Thyroid gland (tissue), 4 donors: ENCODE results near the gene TMEM143. TPM values are rescaled to one million over a fixed set of nuclear protein-coding genes. Genes with fewer than 3 reads are reported as not detected.

Experiments
- DNase-seq, 2 donors: peaks; one replicate each; pipeline ENCODE4 v3.0.0-alpha.2; 2019
- H3K27ac ChIP-seq, 3 donors: fragments of 200-600 bp; sonication (generic); 1 replicate in 2 of 3; 2 replicates in 1 of 3; pipeline ENCODE4 v1.5.1; 2016 to 2019; ENCODE audit warnings: mild to moderate bottlenecking in 1 of 3, moderate library complexity in 1 of 3
- H3K27me3 ChIP-seq: fragments of 200-600 bp; sonication (generic); one replicate; pipeline ENCODE4 v1.5.1; 2019
- H3K36me3 ChIP-seq, 2 donors: fragments of 200-600 bp; sonication (generic); one replicate each; pipeline ENCODE4 v1.5.1; 2016 to 2019
- H3K4me1 ChIP-seq, 2 donors: fragments of 200-600 bp; sonication (generic); one replicate each; pipeline ENCODE4 v1.5.1; 2017 to 2019
- H3K4me3 ChIP-seq, 3 donors: fragments of 200-600 bp; sonication (generic); replicated peaks in 1 of 3; 1 replicate in 2 of 3; 2 replicates in 1 of 3; pipeline ENCODE4 v1.5.1; 2016; ENCODE audit warnings: mild to moderate bottlenecking in 1 of 3
- H3K9me3 ChIP-seq: fragments of 200-600 bp; sonication (generic); one replicate; pipeline ENCODE4 v1.5.1; 2017
- CTCF ChIP-seq, 6 experiments: fragments of 200-600 bp in 3 of 6; fragments of 450-650 bp in 3 of 6; sonication (generic) in 3 of 6; IDR thresholded peaks; one replicate each; pipeline ENCODE4 v1.5.1; 2016 to 2019; ENCODE audit warnings: antibody characterized with exemption in 6 of 6, mild to moderate bottlenecking in 2 of 6, inconsistent platforms in 1 of 6, moderate library complexity in 1 of 6
- POLR2A ChIP-seq, 2 donors: fragments of 450-650 bp; IDR thresholded peaks; one replicate each; pipeline ENCODE4 v1.6.1; 2017; ENCODE audit warnings: antibody characterized with exemption in 2 of 2, mild to moderate bottlenecking in 2 of 2, moderate library complexity in 1 of 2
- WGBS, 2 donors: methylation state at CpG; one replicate each; pipeline ENCODE4 v1.1.5; 2017; 5-methylcytosine and 5-hydroxymethylcytosine counted together
- intact Hi-C: fragments of 100-400 bp; cut with DNase I; formaldehyde crosslinking; loops from one replicate; pipeline ENCODE4 v1.15.1; 2023
- total RNA-seq, 4 donors: library from RNA; depleted of rRNA; stranded (reverse); fragments of >200 nt; gene quantifications; one replicate each; pipeline ENCODE4 v1.2.3, GENCODE V29; 2016

TMEM143 gene
- total RNA-seq, 4 donors from 2014 or later: 6.3 to 12.6 (median 9.2) TPM

DNA sequence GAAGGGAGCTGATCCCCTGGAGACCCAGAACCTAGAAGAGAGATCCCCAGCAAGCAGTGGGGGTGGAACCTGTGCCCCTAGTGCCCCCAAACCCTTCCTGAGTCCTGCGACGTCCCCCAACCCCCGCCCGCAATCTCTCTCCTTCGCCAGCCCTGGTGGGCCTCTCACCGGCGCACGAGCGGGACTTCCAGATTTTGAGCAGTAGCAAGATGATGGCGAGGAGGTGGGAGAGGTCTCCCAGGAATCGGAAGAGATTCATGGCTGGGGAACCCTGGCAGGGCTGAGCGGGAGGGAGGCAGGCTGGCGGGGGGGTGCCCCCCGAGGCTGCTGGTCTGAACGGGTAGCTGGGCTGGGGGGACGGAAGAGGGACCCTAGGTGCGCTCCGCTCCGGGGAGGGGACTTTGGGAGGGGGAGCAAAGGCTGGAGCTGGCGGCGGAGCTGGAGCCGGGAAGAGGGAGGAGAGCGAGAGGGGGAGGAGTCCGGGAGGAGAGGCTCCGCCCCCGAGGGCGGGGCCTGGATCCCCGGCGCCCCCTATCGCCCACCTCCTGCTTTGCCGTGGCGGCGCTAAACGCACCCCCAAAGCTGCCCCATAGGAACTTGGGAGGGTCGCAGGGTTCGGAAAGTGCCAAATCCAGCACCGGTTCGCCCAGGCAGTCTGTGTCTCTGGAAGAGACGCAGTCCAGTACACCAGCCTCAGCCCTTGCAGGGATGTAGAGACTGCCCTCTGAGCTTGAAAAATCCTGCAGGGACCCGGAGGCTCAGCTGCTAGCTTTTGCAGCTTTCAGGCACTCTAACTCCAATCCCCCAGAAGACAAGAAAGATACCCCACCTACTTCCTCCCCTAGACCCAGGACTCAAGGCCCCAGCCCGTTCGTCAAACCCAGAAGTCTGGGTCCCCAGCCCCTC lies 27.6 kb upstream of the TMEM143 start, which contains the start of gene KDELR1:
TSS of gene KDELR1 (minus strand) at position 452 of the 906 bp plus-strand sequence. CDS start at position 259, 193 bp downstream.
- TF ChIP-seq POLR2A (IDR thresholded peaks at IDR 0.05): peak in 1 of 2 donors; percentile 70
- TF ChIP-seq CTCF (IDR thresholded peaks at IDR 0.05): peak; percentile 67 to 91 (median 81)
- H3K27ac ChIP-seq: peak within 1 kb of the TSS; percentile 86 to 94 (median 91)
- peaks cover 24% of the 10 kb centered on the region for H3K27me3 ChIP-seq
- WGBS, 2 donors: 4 to 6% methylated on average over 24 to 34 of the region's 42 CpGs
- H3K36me3 ChIP-seq: peaks cover 22 to 27% of the 10 kb centered on the region in 2 donors
- peak within 1 kb of the TSS; percentile 84 to 96 (median 94) for H3K4me3 ChIP-seq
- H3K9me3 ChIP-seq: no peaks in the 10 kb centered on the region
- H3K4me1 ChIP-seq: peaks cover 9 to 22% of the 10 kb centered on the region in 2 donors
- intact Hi-C loops: loop anchor here (10.0 kb wide), 1 partner anchor 53 kb away; the partner anchor contains the start of gene GRWD1
- peak; percentile 65 to 69 for DNase-seq

DNA sequence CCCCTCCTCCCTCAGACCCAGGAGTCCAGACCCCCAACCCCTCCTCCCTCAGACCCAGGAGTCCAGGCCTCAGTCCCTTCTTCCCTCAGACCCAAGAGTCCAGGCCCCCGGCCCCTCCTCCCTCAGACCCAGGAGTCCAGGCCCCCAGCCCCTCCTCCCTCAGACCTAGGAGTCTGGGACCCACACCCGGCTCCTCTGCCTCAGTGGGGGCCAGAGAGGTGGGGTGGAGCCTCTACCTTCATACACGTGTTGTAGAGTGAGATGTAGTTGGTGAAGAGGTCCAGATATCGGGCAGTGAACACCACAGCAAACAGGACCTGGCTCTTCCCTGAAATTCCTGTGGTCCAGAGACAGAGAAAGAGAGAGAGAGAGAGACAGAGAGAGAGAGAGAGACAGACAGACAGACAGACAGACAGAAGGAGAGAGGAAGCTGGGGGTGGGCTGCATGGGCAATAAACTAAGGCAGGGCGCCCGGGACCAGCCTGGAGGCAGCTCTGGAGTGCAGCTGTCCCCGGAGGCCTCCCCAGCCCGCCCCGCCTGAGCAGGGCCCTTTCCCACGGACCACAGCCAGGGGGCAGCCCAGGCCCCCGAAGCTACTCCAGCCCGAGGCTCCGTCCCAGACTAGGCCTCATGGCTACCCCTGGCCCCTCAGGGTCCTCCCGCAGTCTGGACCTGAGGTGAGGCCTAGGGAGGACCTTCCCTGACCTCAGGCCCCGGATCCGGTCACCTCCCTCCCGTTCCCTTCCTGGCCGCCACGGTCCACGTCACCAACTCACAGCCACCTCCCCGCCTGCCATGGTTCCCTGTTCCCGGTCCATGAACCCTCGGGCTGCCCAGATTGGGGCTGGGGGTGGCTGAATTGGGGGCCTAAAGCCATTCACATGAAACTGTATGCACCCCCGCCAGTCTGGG lies 26.7 kb upstream of the TMEM143 start:
- Histone ChIP-seq H3K4me3 (peak overlapping the region; percentile 84 to 96 (median 94)), H3K36me3 (peaks cover 31 to 35% of the 10 kb centered on the region in 2 donors), H3K9me3 (no peaks in the 10 kb centered on the region), H3K4me1 (peaks cover 9 to 22% of the 10 kb centered on the region in 2 donors), H3K27ac (peak overlapping the region; percentile 86 to 94 (median 91)), H3K27me3 (peaks cover 18% of the 10 kb centered on the region)
- peak; percentile 16 to 73 (median 64) for TF ChIP-seq CTCF (IDR thresholded peaks at IDR 0.05)
- peak in 1 of 2 donors; percentile 8 for TF ChIP-seq POLR2A (IDR thresholded peaks at IDR 0.05)
- 1 to 7% methylated on average over 13 to 21 of the region's 24 CpGs for WGBS, 2 donors
- intact Hi-C loops: loop anchor here (10.0 kb wide), 1 partner anchor 54 kb away; the partner anchor contains the start of gene GRWD1
- DNase-seq: peak; percentile 57 to 64

- Histone ChIP-seq H3K9me3 (no peaks in the 10 kb centered on the region), H3K36me3 (peaks cover 62 to 68% of the 10 kb centered on the region in 2 donors), H3K4me3 (no peak overlapping the region), H3K27me3 (no peaks in the 10 kb centered on the region), H3K4me1 (peaks cover 3 to 9% of the 10 kb centered on the region in 2 donors), H3K27ac (no peak overlapping the region)
- intact Hi-C loops: no loop called here
- TF ChIP-seq POLR2A (IDR thresholded peaks at IDR 0.05) (no peak), CTCF (IDR thresholded peaks at IDR 0.05) (no peak)
- 88 to 93% methylated on average over 3 of the region's 3 CpGs for WGBS, 2 donors
- DNase-seq: no peak
Measured at GRCh38 chr19:48386981-48387380, 23.2 kb upstream of the TMEM143 start.

DNA sequence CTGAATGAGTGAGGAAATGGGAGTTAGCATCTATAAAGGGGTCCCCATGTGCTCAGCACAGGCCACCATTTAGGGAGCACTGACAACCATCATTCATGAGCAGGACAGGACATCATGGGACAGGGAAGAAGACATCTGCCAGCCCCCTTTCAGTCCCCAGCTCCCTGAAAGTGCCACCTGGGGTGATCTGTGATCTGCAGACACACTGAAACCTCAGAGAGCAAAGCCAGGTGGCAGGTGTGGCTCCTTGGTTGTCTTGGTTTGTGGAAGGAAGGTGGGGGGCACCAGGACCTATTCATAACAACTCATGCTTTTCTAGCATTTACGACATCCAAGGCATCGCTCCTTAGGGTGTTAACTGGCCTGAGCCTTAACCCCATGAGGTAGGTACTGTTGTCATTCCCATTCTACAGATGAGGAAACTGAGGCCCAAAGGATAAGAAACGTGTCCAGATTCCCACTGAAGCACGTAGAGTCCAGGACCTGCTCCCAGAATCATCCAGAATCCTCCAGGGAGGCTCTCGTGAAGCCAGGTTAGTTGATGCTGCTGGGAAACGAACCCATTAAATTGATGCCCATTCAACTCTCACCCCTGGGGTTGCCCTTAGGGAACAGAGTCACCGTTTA lies 21.8 kb upstream of the TMEM143 start:
- no peak for TF ChIP-seq CTCF (IDR thresholded peaks at IDR 0.05)
- no peak for TF ChIP-seq POLR2A (IDR thresholded peaks at IDR 0.05)
- Histone ChIP-seq H3K4me3 (no peak overlapping the region), H3K27ac (no peak overlapping the region), H3K36me3 (peaks cover 67 to 73% of the 10 kb centered on the region in 2 donors), H3K4me1 (peaks cover 3 to 4% of the 10 kb centered on the region in 2 donors), H3K27me3 (no peaks in the 10 kb centered on the region), H3K9me3 (no peaks in the 10 kb centered on the region)
- no peak for DNase-seq
- 96 to 98% methylated on average over 7 of the region's 7 CpGs for WGBS, 2 donors
- intact Hi-C loops: no loop called here
